Measurements from ENCODE around the gene VASP. TPM values are rescaled to one million over a fixed set of nuclear protein-coding genes. Genes with fewer than 3 reads are reported as not detected.

Gene VASP
- total RNA-seq, 1 experiment from 2014 or later, result 152 TPM

- H2AFZ ChIP-seq (ENCODE audit: low read depth, low read length, poor library complexity, severe bottlenecking), result no peak overlapping the region
- no peaks in the 10 kb centered on the region for H3K79me2 ChIP-seq (ENCODE audit: insufficient read depth, low read length)
- H3K4me1 ChIP-seq (ENCODE audit: control insufficient read depth in 1 of 2, insufficient read depth in 2 of 2, low read length in 2 of 2), result peaks cover 0 to 21% of the 10 kb centered on the region in 2 experiments; a peak in 2 of 4 replicates
- ATAC-seq (no peak), DNase-seq (ENCODE audit: low read depth, low spot score) (no peak)
- CTCF ChIA-PET, result interaction anchor here (0.7 to 1.9 kb wide), 2 partner anchors 23 kb away, joined by 3 to 7 read pairs; no protein-coding TSS in a partner anchor
- H3K9me3 ChIP-seq (ENCODE audit: control insufficient read depth in 1 of 2, insufficient read depth in 1 of 2, low read depth in 1 of 2, low read length in 2 of 2), result no peaks in the 10 kb centered on the region
- no peaks in the 10 kb centered on the region for H4K20me1 ChIP-seq (ENCODE audit: insufficient read depth)
- no peak for TF ChIP-seq FOSL1 (IDR thresholded peaks at IDR 0.05; ENCODE audit: low read depth)
- TF ChIP-seq EZH2phosphoT487 (IDR thresholded peaks at IDR 0.05; ENCODE audit: borderline replicate concordance), result no peak
- no peak for TF ChIP-seq POLR2A (IDR thresholded peaks at IDR 0.05; ENCODE audit: borderline replicate concordance, extremely low read depth, insufficient read depth, insufficient read length)
- no peak for TF ChIP-seq CBX3 (IDR thresholded peaks at IDR 0.05; ENCODE audit: low read depth)
- TF ChIP-seq, protein P1, sequence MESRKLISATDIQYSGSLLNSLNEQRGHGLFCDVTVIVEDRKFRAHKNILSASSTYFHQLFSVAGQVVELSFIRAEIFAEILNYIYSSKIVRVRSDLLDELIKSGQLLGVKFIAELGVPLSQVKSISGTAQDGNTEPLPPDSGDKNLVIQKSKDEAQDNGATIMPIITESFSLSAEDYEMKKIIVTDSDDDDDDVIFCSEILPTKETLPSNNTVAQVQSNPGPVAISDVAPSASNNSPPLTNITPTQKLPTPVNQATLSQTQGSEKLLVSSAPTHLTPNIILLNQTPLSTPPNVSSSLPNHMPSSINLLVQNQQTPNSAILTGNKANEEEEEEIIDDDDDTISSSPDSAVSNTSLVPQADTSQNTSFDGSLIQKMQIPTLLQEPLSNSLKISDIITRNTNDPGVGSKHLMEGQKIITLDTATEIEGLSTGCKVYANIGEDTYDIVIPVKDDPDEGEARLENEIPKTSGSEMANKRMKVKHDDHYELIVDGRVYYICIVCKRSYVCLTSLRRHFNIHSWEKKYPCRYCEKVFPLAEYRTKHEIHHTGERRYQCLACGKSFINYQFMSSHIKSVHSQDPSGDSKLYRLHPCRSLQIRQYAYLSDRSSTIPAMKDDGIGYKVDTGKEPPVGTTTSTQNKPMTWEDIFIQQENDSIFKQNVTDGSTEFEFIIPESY (IDR thresholded peaks at IDR 0.05; ENCODE audit: extremely low read depth, insufficient replicate concordance, low read length), result no peak
- no peak for TF ChIP-seq ZFX (IDR thresholded peaks at IDR 0.05)
- TF ChIP-seq, protein P2, sequence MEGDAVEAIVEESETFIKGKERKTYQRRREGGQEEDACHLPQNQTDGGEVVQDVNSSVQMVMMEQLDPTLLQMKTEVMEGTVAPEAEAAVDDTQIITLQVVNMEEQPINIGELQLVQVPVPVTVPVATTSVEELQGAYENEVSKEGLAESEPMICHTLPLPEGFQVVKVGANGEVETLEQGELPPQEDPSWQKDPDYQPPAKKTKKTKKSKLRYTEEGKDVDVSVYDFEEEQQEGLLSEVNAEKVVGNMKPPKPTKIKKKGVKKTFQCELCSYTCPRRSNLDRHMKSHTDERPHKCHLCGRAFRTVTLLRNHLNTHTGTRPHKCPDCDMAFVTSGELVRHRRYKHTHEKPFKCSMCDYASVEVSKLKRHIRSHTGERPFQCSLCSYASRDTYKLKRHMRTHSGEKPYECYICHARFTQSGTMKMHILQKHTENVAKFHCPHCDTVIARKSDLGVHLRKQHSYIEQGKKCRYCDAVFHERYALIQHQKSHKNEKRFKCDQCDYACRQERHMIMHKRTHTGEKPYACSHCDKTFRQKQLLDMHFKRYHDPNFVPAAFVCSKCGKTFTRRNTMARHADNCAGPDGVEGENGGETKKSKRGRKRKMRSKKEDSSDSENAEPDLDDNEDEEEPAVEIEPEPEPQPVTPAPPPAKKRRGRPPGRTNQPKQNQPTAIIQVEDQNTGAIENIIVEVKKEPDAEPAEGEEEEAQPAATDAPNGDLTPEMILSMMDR (IDR thresholded peaks at IDR 0.05 in 2 of 3, conservative IDR thresholded peaks at IDR 0.05 in 1 of 3; ENCODE audit: borderline replicate concordance in 1 of 3, insufficient read depth in 1 of 3, low read depth in 2 of 3, low read length in 2 of 3), result no peak
- no peak for TF ChIP-seq CEBPB (IDR thresholded peaks at IDR 0.05; ENCODE audit: low read depth)
- TF ChIP-seq REST (IDR thresholded peaks at IDR 0.05; ENCODE audit: low read depth), result no peak
- no peak for TF ChIP-seq EZH2 (IDR thresholded peaks at IDR 0.05)
- no peak for TF ChIP-seq SRF (IDR thresholded peaks at IDR 0.05; ENCODE audit: low read depth)
- TF ChIP-seq POLR2AphosphoS5 (IDR thresholded peaks at IDR 0.05; ENCODE audit: low read depth, low read length), result no peak
- no peak for TF ChIP-seq ZNF274 (IDR thresholded peaks at IDR 0.05; ENCODE audit: low read depth, low read length)
- TF ChIP-seq SP1 (IDR thresholded peaks at IDR 0.05; ENCODE audit: low read depth), result no peak
- TF ChIP-seq ELF1 (IDR thresholded peaks at IDR 0.05; ENCODE audit: borderline replicate concordance, low read depth), result no peak
- no peak for TF ChIP-seq YY1 (IDR thresholded peaks at IDR 0.05; ENCODE audit: extremely low read depth, insufficient replicate concordance, low read depth, low read length)
- no peak for TF ChIP-seq SIN3A (IDR thresholded peaks at IDR 0.05; ENCODE audit: low read depth)
- no peak for TF ChIP-seq ATF3 (IDR thresholded peaks at IDR 0.05)
- RAD21 ChIA-PET (ENCODE audit: low non-redundant PET in 1 of 2, low total read pairs in 2 of 2, uncharacterized antibody in 2 of 2, unreplicated experiment in 2 of 2), result no interaction called here
- no peak overlapping the region for H3K9ac ChIP-seq (ENCODE audit: low read length)
- no peak overlapping the region for H3K27ac ChIP-seq (ENCODE audit: low read depth, low read length)
- no TSS peak for BruUV-seq (replicated peaks)
- no peak overlapping the region for H3K4me2 ChIP-seq (ENCODE audit: low read length)
- POLR2A ChIA-PET, result interaction anchor here (1.4 kb wide), 1 partner anchor 21 kb away, joined by 3 read pairs; no protein-coding TSS in a partner anchor
- H3K36me3 ChIP-seq (ENCODE audit: control insufficient read depth in 1 of 2, insufficient read depth in 2 of 2, low read length in 2 of 2), result no peaks in the 10 kb centered on the region
- no peaks in the 10 kb centered on the region for H3K9me2 ChIP-seq (ENCODE audit: insufficient read depth)
- no peak overlapping the region for H3K4me3 ChIP-seq (replicated peaks in 1 of 2; ENCODE audit: low read depth in 1 of 2, low read length in 2 of 2)
- intact Hi-C loops (cut with micrococcal nuclease), result no loop called here
- no peaks in the 10 kb centered on the region for H3K27me3 ChIP-seq (ENCODE audit: insufficient read depth, low read length)
These were observed 45.1 kb upstream of the VASP start for GRCh38 chr19:45462174-45462573.
